Limb (tissue), 2 donors: ENCODE measurements around the gene PLCD1.
"Not testable (repeated sequence)": the region's sequence is repeated elsewhere in the genome, so short reads cannot be mapped to it uniquely, and the experiment has no call there.

Source experiments
- DNase-seq, 2 donors: peaks; one replicate each; pipeline ENCODE4 v3.0.0-alpha.2; 2016; ENCODE audit errors: extremely low spot score in 2 of 2

PLCD1 gene

DNA sequence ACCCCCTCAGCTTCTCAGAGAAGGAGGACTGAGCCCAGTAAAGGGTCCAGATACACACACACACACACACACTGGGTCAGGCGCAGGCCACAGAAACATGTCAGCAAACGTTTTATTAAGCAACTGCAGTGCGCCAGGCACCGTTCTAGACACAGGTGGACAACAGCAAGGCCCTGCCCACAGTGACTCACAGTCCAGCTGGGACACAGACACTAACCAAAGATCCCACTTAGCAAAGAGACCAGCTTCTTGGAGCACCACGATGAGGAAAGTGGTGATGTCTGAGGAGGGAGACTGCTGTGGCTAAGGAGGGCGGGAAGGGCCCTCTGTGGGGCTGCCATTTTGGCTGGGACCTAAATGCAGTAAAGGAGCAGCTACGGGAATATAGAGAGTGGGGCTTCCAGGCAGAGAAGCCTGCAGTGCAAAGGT is 41.7 kb downstream of the PLCD1 start:
- no peak for DNase-seq

- no peak for DNase-seq
Observed at GRCh38 chr3:37987315-37987697, 42.1 kb downstream of the PLCD1 start.

DNA sequence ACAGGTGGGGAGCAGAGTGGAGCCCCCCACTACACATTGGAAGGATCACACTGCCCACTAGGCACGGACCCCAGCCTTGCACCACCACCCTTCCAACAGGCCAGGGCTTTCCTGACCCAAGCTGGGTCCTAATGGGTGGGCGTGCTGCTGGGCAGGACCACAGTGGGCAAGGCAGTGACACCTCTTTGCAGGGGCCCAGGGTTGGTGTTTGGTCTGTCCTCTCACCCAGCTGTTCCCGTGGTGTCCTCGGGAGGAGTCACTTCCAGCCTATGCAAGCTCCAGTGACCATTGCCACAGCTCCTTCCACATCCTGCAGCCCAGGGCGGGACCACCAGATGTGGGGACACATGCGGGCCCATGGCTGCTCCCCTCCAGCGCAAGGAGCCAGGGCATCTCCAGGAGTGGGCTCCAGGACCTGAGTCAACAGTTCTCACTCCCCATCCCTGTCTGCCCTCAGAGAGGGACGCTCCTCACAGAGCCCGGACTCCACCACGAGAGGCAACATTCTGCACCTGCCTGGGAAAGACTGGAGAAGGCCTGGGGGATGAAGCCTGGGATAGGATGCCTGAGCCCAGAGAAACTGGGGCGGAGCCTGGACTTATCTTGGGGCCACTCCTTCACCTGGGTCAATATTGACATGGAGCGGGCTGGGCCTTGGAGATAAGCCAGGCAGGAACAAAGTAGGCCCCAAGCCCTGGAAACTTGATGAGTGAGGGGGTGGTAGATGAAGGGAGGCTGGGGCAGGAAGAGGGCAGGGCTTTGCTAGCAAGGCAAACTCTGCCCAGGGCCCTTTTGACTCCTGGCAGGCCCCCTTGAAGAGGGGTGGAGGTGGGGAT is 42.7 kb downstream of the PLCD1 start:
- no peak for DNase-seq

DNA sequence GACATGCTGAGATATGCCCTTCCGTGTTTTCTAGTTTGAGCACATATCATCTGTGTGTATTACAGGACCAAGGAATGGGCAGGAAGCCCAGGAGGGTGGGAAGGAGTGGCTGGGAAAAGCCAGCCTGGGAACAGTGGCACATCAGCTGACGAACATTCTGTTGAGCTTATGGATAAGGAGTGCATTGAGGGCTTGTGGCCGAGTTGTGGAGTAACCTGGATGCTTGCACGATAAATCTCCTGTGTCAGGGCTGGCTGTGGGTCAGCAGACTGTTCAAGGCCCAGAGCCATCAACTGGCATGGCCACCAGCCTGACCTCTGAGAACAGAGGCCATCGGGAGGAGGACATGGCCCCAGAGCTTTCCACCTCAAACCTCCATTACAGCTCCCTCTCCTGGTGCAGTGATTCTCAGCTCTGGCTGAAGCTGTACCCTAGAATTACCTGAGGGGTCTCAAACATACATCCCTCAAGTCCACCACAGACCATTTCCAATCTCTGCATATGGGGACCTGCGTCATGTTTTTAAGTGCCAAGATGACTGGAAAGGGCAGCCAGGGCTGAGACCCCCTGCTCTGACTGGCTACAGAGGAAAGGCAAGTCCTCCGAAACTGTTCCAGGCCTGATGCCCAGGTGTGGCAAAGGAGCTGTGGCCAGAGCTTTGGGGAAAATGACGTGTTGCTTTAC is 43.7 kb downstream of the PLCD1 start:
- peak in 1 of 2 donors; percentile 21 for DNase-seq

DNA sequence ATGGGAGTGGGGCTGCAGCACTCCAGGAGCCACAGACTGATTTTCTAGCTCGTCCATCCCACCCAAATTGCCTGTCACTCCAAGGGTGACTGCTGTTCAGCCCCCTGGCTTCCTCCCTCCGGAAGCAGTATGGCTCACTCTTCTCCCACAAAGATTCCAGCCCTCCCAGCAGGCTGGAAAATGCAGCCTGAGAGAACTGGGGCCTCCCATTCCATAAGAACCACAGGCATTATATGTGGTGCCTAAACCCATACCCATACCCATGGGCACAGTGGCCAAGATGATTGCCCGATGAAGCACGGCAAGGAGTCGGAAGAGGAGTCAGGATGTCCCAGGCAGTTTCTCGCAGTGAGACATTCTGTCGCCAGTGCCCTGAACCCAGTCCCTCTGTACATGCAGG is 44.8 kb downstream of the PLCD1 start:
- no peak for DNase-seq

GRCh38 chr3:37984051-37984450 is 45.4 kb downstream of the PLCD1 start:
- DNase-seq, result no peak

GRCh38 chr3:37982331-37982730 is 47.1 kb downstream of the PLCD1 start:
- DNase-seq, result no peak

- no peak for DNase-seq
Observed at GRCh38 chr3:37981348-37981664, 48.1 kb downstream of the PLCD1 start.

GRCh38 chr3:37980462-37981347 is 48.7 kb downstream of the PLCD1 start:
- no peak for DNase-seq

DNA sequence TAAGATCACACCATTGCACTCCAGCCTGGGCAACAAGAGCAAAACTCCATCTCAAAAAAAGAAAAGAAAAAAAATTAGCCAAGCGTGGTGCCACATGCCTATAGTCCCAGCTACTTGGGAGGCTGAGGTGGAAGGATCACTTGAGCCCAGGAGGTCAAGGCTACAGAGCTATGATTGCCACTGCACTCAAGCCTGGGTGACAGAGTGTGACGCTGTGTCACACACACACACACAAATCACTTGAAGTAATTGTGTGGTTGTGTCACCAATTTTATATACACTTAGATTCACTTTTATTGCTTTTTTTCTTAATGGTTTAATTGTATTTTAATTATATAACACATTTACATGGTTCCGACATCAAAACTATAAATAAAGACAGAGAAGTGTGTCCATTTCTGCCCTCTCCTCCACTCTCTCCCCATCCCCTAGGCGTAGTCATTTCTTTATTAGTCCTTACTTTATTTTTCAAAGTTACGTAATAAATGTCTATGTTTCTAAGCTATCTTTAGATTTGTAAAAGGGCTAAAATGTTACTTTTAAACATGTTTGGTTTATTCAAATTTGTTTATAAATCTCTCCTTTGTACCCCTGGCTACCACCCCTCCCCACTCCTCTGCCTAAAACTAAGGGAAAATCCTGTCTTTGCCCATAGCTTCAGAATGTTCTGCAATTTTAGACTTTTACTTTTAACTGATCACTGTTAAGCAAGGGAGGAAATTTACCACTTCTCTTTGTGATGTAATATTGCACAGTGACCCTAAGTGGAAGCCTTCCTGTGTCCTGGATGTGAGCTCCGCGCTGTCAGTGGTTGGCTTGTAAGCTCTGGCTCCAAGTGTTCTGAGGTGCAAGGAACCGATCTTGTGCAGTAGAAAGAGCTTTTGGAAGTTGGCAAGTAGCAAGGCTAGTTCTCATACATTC is 49.6 kb downstream of the PLCD1 start:
- no peak for DNase-seq

- DNase-seq, result no peak
Observed at GRCh38 chr3:37974121-37975083, 55.0 kb downstream of the PLCD1 start.

- no peak for DNase-seq
Observed at GRCh38 chr3:37973246-37974054, 56.0 kb downstream of the PLCD1 start.

GRCh38 chr3:37972056-37972455 is 57.4 kb downstream of the PLCD1 start:
- not testable (repeated sequence) for DNase-seq

DNA sequence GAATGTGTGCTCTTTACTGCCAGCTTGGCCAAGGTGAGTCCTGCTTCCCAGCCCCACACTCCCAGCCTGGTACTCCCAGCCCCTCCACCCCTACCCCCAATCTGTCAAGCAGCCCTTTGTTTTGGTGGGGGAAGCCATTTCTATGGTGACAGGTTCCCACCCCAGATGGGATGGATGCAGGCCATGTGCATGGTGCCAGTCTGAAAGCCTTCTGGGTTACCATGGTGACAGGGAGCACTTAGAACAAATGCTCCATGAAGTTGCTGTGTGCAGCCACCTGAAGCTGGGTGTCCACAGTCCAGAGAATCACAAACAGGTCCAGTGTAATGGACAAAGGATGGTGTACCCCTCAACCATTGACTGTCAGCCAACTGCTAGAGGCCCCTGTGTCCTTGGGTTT is 58.0 kb downstream of the PLCD1 start:
- DNase-seq, result no peak

- no peak for DNase-seq
Observed at GRCh38 chr3:37970802-37971201, 58.6 kb downstream of the PLCD1 start.

GRCh38 chr3:37969596-37970100 is 59.8 kb downstream of the PLCD1 start:
- DNase-seq, result no peak

- no peak for DNase-seq
Observed at GRCh38 chr3:37968813-37969595, 60.4 kb downstream of the PLCD1 start.

DNA sequence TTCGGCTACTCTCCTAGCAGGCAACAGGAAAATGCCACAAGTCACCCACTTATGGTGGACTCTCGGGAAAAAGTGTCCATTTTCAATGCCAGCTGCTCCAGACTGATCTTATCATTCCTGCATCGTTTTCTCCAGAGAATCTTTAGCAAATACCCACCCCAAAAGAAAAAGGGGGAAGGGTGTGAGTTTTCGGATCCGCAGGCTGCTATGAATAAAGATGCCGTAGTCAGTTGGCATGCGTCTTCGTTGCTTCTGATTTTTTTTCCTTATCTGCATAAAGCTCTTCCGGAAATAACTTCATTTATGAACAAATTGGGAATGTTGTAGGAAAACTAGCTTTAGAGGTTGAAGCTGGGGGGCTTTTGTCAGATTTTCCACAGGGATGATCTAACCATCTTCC is 61.2 kb downstream of the PLCD1 start:
- no peak for DNase-seq
